SIG-M5 treated with dmso at 0.1 percent for 504 hours (cell line): ENCODE measurements around the gene LDAF1.
"Not testable (repeated sequence)": the region's sequence is repeated elsewhere in the genome, so short reads cannot be mapped to it uniquely, and the experiment has no call there.

Experiments
- DNase-seq: peaks from one replicate; lab custom pipeline; 2025; ENCODE audit not compliant: unreplicated experiment; lab: John Stamatoyannopoulos, UW

Gene LDAF1

GRCh38 chr16:21158208-21159110 is at the start of gene LDAF1:
TSS of gene LDAF1 (plus strand) at chr16:21158674. CDS start at chr16:21161183, 2,509 bp downstream.
- peak; percentile 80 for DNase-seq

- DNase-seq = not testable (repeated sequence)
Observed at GRCh38 chr16:21115551-21115950, 42.9 kb upstream of the LDAF1 start.

- DNase-seq = peak; percentile 48
Observed at GRCh38 chr16:21116148-21116693, 42.3 kb upstream of the LDAF1 start.

- DNase-seq = no peak
Observed at GRCh38 chr16:21117567-21117966, 40.9 kb upstream of the LDAF1 start.

GRCh38 chr16:21120976-21121520 is 37.4 kb upstream of the LDAF1 start:
- no peak for DNase-seq

GRCh38 chr16:21125191-21125590 is 33.3 kb upstream of the LDAF1 start:
- no peak for DNase-seq

GRCh38 chr16:21126518-21126917 is 32.0 kb upstream of the LDAF1 start:
- no peak for DNase-seq

- DNase-seq = no peak
Observed at GRCh38 chr16:21128991-21129390, 29.5 kb upstream of the LDAF1 start.

GRCh38 chr16:21130811-21131210 is 27.7 kb upstream of the LDAF1 start:
- DNase-seq = no peak

- DNase-seq = no peak
Observed at GRCh38 chr16:21134053-21134452, 24.4 kb upstream of the LDAF1 start.

GRCh38 chr16:21145738-21146137 is 12.7 kb upstream of the LDAF1 start:
- DNase-seq = no peak

- DNase-seq = no peak
Observed at GRCh38 chr16:21150375-21151001, 8.0 kb upstream of the LDAF1 start, which contains the start of gene DNAH3. TSS of gene DNAH3 (minus strand) at chr16:21150846. CDS start at chr16:21150319, 527 bp downstream.

- DNase-seq = not testable (repeated sequence)
Observed at GRCh38 chr16:21152160-21153030, 6.1 kb upstream of the LDAF1 start.

GRCh38 chr16:21153124-21153729 is 5.2 kb upstream of the LDAF1 start:
- not testable (repeated sequence) for DNase-seq

- DNase-seq = not testable (repeated sequence)
Observed at GRCh38 chr16:21156011-21156410, 2.5 kb upstream of the LDAF1 start.

- DNase-seq = peak; percentile 14
Observed at GRCh38 chr16:21156767-21157467, 1.6 kb upstream of the LDAF1 start.

- DNase-seq = no peak
Observed at GRCh38 chr16:21157632-21158031, 842 bp upstream of the LDAF1 start.

- DNase-seq = peak; percentile 34
Observed at GRCh38 chr16:21159281-21159951, 942 bp downstream of the LDAF1 start.

GRCh38 chr16:21160276-21160675 is 1.8 kb downstream of the LDAF1 start:
- DNase-seq = no peak
